T-helper 9 cell (primary cell): ENCODE data around the gene MRPS12.
A peak's percentile ranks its signal among the peaks of the same experiment; 100 is the strongest.
"Not testable (repeated sequence)": the region's sequence is repeated elsewhere in the genome, so short reads cannot be mapped to it uniquely, and the experiment has no call there.

ENCODE experiments used
- DNase-seq: peaks from one replicate; pipeline ENCODE4 v3.0.0-alpha.2; 2020

MRPS12 gene

DNA sequence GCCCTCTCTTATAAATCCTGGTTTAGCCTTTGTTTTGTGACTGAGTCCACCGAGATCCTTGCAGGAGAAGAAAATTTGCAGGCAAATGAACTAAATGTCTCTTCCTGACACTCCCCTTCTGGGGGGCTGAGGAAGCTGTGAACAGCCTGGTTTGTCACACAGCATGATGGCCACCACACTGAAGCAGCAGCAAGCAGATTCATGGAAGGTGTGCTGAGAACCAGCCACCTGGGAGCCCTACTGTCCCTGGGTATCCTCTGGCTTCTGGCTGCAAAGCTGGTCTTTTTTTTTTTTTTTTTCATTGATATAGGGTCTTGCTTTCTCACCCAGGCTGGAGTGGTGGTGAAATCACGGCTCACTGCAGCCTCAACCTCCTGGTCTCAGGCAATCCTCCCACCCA lies 11.2 kb downstream of the MRPS12 start:
- no peak for DNase-seq

DNA sequence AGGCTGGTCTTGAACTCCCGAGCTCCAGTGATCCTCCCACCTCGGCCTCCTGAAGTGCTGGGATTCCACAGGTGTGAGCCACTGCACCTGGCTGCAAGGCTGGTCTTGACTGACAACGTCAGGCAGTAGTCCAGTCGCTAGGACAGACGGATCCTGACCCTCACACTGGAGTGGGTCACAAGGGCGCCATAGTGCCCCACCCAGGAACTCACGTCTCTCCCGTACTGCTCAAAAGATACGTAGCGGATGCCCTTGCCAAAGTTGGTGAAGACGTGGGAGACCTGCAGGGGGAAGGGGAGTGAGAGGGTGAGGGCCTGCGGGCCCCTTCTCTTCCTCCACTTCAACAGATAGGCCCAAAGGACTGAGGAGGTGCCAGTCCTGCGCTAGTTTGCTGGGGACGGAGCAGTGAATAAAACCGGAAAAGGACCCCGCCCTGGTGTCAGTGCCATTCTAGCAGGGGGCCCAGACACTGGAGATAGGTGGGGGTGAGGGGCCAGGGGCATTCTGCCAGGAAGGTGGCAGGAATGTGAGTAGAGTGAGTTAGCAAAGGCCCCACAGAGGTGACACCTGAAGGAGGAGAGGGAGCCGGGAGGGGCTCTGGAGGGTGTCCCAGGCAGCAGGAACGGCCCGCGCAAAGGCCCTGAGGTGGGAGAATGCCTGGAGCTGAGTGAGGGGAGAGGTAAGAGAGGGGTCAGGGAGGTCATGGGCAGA lies 11.9 kb downstream of the MRPS12 start:
- no peak for DNase-seq

DNA sequence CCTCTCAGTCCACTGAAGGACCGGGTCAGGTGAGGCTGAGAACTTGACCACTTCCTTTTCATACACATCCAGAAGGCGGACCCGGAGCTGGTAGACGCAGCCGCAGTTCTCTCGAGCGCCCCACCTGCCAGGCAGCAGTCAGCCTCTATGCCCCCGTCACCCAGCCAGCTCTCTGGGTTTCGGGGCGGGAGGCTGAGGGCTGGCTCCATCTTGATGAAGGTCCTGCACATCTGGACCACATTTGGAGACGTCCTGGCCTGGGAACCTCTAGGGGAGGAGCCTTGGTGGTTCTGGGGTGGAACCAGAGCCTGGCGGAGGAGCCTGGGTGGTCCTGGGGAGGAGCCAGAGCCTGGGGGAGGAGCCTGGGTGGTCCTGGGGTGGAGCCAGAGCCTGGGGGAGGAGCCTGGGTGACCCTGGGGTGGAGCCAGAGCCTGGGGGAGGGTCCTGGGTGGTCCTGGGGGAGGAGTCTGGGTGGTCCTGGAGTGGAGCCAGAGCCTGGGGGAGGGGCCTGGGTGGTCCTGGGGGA lies 14.3 kb downstream of the MRPS12 start:
- no peak for DNase-seq

DNA sequence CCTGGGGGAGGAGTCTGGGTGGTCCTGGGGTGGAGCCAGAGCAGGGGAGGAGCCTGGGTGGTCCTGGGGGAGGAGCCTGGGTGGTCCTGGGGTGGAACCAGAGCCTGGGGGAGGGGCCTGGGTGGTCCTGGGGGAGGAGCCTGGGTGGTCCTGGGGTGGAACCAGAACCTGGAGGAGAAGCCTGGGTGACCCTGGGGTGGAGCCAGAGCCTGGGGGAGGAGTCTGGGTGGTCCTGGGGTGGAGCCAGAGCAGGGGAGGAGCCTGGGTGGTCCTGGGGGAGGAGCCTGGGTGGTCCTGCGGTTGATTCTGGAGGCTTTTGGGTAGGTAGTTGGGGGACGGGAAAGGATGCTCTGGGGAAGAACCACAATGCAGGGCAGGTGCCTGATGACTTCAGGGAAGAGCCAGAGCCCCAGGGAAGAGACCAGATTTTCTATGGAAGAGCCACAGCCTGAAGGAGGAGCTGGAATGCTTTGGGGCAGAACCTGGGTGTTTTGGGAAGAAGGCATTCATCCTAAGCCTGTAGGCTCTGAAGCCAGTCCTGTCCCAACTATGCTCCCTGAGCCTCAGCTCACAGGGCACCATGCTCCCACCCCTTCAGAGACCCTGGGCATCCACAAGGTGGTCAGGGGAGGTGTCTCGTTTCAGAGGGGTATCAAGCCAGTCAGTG lies 15.0 kb downstream of the MRPS12 start:
- DNase-seq, result no peak

DNA sequence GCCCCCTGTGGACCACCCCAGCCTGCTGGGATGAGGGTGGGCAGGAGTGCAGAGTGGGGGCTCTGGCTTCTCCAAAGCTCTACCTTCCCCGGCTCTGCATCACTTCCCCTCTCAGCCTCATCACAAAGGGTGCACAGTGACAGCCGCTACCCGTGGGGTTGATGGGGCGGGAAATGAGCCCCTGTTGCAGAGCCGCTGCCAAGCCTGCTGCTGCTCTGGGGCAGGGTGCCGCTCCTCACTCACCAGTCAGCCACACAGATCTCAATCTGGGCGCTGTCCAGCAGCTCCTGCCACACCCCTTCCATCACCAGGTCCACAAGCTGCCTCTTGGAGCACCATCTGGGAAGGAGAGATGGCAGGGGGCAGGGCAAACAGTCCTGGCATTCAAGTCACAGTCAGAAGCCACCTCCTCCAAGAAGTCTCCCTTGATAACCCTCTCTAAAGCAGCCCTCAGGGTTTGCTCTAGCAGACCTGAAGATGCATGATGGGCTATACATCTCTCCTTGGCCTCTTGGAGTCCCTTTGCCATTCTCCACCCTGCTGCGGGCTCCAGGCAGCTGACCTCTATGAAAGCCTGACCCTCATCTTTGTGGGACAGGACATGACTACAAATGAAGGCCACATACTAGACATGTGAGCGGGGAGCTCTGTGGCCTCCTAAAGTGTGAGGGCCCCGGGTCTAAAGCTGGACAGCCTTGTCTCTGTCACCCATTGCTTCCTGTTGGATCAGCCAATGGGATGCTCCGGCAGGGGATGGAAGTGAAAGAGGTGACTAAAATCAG lies 15.7 kb downstream of the MRPS12 start:
- DNase-seq, result no peak

DNA sequence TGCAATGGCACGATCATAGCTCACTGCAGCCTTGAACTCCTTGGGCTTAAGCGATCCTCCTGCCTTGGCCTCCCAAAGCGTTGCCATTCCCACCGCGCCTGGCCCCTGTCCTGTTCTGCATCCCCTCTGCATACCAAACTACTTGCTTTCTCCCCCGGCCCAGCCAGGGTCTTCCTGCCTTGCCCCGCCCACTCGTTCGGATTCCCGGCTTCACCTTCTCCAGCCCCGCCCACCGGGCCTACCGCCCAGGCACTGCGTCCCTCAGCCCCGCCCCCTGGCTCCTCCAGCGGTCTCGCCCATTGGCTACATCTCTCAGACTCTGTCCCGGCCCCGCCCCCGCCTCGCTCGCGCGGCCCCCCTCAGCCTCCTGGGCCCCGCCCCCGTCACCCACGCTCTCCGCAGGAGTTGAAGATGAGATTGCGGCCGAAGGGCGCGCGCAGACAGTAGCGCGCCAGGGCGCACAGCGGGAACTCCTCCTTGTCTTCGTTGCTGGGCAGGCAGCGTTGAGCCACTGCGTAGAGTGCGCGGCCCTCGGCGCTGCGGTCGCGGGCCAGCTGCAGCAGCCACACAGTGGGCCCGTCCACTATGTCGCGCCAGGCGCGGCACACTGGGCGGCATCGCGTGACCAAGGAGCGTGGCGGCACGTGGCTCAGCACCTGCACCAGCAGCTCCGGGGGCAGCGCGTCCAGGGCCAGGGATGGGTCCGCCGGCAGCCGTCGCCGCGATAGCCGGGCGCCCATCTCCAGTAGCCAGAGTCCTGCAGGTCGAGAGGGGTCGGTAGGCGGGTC lies 19.0 kb downstream of the MRPS12 start:
- peak; percentile 60 for DNase-seq

DNA sequence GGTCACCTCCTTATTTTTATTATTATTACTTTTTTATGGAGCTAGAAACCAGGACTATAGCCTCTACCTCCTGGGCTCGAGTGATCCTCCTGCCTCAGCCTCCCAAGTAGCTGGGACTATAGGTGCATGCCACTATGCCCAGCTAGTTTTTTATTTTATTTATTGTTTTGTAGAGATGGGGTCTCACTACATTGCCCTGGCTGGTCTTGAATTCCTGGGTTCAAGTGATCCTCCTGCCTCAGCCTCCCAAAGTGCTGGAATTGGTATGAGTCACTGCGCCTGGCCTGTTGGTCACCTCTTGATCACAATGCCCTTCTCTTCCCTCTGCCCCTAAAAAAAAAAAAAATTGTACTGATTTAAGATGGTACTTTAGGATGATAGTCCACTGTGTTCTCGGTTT lies 20.4 kb downstream of the MRPS12 start:
- no peak for DNase-seq

DNA sequence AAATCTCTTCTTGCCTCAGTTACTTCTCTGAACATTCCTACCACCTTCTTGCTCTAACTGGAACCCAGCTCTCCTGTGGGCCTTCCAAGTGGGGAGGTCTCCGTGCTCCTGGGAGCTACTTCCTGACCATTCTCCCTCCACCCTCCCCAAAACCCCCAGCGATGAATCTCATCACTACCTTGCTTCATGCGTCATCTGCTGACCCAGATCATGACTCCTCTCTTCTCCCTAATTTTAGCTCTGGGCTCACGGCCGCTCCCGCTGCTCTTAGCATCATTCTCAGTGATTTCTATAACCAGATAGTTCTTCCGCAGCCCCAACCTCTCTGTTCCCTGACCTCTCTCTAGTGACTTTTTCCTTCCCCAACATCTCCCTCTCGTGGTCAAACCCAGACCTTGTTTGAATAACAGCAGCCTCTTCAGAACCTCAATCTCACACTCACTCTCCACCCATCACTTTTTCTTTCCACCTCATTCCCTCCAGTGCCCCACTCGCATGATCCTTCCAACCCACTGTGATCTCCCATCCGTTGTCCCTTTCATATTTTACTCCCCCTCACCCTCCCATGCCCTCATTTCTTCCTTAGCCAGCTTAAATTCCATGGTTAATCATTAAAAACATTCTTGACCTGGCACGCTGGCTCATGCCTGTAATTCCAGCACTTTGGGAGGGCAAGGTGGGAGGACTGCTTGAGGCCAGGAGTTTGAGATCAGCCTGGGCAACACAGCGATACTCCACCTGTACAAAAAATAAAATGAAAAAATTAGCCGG lies 21.8 kb downstream of the MRPS12 start:
- no peak for DNase-seq

DNA sequence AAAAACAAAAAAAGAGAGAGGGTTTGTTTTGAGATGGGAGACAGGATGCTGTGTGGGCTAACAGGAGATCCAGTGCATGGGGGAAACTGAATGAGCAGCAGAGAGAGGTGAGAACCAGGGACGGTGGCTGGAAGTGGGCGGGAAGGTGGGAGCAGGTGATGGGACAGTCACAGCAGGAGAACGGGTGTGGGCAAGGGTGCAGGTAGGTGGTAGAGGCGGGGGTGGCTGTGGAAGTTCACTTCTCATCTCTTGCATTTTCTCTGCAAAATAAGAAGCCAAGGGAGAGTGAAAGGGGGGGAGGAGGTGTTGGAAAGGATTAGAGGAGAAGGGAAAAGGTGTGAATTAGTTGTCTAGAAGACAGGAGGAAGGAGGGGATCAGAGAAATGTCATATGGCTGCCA lies 22.9 kb downstream of the MRPS12 start:
- DNase-seq, result no peak

DNA sequence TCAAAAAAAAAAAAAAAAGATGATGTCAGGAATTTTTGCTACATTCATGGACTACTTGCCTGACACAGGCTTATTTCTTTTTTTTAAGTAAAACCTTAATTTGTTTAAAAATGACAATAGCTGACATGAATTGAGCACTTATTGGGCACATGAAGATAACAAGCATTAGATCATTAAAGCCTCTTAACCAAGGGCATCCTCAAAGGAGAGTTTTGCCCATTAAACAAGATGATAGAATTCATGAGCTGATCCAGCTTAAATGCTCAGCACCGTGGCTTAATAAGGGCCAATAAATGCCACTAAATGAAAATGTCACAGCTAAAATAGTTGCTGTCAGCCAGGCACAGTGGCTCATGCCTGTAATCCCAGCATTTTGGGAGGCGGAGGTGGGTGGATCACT lies 25.5 kb downstream of the MRPS12 start:
- no peak for DNase-seq

DNA sequence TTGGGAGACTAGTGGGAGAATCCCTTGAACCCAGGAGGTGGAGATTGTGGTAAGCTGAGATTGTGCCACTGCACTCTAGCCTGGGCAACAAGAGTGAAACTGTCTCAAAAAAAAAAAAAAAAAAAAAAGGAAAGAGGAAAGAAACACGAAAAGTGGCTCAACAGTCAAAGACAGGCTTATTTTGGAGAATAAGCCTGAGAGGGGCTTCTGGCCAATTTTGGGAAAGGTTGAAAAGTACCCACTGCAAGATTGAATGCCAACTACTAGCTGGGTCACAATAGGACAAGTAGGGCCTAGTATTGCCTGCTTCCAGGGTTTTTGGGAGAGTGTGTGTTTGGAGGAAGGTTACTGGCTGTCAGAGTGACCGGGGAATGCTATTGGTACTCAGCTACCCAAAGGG lies 27.6 kb downstream of the MRPS12 start:
- no peak for DNase-seq

DNA sequence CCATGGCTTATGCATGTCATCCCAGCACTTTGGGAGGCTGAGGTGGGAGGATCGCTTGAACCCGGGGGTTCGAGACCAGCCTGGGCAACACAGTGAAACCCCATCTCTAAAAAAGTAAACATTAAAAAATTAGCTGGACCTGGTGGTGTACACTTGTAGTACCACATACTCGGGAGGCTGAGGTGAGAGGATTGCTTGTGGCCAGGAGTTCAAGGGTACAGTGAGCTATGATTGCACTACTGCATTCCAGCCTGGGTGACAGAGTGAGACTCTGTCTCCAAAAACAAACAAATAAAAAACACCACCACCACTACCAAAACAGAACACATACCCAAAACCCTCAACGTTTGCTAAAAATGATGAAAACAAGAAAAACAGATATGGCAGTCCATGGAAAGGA lies 28.9 kb downstream of the MRPS12 start:
- DNase-seq, result no peak

DNA sequence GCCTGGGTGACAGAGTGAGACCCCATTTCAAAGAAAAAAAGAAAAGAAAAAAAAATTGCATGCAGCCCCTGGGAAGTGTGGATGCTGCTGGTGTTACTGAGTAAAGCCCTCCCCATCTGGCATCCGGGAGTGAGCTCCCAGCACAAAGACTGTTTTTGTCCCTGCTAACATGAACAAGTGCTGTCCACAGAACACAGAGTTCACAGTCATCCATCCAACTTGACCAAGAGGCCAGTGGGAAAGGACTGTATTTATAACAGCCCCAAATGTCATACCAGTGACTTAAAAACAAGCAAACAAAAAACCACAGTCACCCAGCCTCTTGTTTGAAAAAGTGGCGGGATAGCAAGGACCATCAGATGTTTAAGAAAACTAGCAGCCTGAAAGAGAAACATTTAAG lies 34.0 kb downstream of the MRPS12 start:
- no peak for DNase-seq

DNA sequence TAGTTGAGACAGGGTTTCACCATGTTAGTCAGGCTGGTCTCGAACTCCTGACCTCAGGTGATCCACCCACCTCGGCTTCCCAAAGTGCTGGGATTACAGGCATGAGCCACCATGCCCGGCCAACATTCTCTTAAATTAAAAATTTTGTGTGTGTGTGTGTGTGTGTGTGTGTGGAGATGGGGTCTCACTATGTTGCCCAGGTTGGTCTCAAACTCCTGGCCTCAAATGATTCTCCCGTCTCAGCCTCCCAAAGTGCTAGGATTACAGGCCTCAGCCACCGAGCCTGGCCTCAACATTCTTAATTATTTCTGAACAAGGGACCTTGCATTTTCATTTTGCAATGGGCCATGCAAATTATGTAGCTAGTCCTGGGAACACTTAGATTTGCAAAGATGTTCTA lies 35.4 kb downstream of the MRPS12 start:
- DNase-seq, result not testable (repeated sequence)

DNA sequence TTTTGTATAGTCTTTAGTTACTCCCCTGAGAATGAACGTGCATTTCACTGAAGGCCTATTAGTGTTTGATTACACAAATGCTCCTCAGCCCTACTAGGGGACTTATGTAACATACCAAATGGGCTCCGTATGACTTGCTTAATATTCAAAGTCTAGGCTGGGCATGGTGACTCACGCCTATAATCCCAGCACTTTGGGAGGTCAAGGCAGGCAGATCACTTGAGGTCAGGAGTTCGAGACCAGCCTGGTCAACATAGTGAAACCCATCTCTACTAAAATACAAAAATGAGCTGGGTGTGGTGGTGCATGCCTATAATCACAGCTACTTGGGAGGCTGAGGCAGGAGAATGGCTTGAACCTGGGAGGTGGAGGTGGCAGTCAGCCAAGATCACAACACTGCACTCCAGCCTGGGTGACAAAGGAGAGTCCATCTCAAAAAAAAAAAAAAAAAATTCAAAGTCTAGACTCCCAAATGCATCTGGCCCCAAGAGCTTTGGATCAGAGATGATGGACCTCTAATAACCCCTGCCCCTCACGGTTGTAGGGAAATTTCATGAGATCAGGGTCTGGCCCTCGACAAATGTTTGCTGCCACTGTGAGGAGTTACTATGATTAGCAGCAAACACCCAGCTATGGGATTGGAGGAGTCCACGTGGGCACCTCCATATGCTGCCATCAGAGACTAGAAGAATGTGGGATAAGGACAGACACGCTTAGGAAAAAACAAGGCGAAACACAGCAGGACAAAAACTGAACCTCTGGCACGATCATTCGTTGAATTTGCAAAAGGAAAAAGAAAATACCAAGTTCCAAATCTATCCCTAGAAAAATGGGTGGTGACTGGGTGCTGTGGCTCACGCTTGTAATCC lies 40.2 kb downstream of the MRPS12 start:
- DNase-seq, result no peak

DNA sequence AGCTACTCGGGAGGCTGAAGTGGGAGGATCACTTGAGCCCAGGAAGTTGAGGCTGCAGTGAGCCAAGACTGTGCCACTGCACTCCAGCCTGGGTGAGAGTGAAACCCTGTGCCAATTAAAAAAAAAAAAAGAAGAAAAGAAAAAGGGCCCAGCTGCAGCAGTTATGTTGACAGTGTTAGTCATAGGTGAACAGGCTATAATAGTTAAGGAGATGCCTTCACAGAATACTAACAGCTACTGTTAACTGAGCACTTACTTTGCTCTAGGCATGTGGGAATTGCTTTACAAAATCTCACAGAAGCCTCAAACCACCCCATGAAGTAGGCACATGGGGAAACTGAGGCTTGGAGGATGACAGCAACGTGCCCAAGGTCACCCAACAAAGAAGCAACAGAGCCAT lies 40.9 kb downstream of the MRPS12 start:
- DNase-seq, result no peak

DNA sequence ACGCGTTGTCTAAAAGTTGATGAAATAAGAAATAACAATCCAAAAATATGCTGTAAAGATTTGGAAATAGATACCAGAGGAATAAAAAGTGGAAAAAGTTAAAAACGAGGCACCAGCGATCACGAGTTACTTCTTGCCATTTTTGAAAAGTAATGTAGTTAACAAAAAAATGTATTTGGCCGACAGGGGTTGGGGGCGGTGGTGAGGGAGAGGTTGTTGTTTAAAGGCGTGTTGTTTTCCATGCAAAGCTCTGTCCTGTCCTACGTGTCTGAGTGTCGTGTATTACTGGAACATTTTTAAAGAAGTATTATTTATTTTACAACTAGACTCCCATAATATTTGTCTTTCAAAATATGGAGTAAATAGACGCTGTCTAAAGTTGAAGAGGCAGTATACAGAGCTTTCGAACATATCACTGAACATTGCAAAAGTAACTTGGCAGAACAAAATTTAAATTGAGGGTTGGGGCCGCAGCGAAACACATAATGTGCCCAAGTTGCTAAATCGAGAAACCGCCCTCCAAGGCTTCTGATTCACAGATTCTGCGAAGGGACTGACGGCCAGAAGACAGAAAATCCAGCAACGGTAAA lies 44.0 kb downstream of the MRPS12 start:
- DNase-seq, result no peak

DNA sequence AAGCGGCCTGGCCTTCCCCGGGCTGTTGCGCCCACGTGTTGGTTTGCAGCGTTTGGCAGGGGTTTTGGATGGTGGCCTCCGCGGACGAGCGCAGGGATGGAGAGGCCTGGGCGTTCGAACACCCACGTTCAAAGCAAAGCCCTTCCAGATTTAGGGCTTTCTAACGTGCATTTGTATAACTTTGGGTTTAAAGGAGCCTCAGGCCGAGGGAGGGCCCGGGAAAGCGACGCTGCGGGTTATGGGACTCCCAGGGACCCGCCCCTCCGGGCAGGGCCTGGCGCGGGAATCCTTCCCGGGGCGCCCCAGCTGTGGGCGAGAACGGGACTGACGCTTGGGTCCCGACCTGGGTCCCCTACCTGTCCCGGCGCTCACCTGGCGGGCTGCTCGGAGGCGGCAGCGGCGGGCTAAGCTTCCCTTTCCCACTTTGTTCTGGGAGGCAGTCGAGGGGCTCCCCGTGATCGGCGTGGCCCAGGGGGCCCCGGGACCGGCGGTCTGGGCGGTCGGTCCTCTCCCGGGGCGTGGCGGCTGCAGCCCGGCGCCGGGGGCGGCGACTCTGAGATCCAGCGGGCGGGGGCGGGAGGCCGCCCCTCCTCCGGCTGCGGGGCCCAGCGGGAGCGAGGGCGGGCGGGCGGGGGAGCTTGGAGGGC lies 44.6 kb downstream of the MRPS12 start, which contains the start of gene FBXO17:
TSS of gene FBXO17 (minus strand) at position 529 of the 647 bp plus-strand sequence. CDS start 25,423 bp downstream, outside the sequence.
- no peak for DNase-seq

DNA sequence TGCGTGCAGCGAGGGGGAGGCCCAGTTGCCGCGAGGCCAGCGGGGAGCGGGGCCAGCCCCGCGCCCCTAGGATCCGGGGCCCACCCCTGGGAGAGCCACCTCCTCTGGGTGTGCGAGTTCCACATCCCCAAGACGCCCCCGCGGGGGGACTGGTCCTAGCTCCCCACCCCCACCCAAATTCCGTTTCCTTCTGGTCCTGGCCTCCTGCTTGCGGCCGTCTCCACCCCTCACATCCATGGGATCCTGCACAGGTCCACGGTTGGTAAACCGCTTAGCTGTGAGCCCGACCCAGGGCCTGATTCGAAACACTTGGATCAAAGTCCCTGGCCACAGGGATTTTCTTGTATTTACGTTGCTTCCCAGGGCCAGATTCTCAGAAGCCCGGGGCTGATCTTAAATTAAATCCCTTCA lies 45.1 kb downstream of the MRPS12 start:
- no peak for DNase-seq
